ENCODE measurements around the gene TNK2.
A peak's percentile ranks its signal among the peaks of the same experiment; 100 is the strongest.
"Not testable (repeated sequence)": the region's sequence is repeated elsewhere in the genome, so short reads cannot be mapped to it uniquely, and the experiment has no call there.

The TNK2 gene

DNA sequence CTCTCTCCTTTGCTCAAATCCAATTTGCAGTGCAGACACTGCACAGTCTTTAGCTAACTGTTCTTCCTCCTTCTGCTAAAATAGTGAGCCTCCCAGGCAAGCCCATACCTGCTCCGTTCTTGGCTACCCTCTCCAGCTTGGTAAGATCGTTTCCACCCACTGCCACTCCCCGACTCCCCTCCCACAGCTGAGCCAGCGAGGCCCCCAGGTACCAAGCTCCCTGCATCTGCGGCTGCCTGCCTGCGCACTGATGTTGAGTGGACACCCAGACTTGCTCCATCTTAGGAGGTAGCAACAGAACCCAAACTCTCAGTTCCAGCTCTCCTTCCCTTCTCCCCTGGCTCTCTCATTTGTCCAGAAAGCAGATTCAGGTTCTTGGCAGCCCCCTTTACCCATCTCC, 7.9 kb upstream of the TNK2 start:
- DNase-seq: no peak

DNA sequence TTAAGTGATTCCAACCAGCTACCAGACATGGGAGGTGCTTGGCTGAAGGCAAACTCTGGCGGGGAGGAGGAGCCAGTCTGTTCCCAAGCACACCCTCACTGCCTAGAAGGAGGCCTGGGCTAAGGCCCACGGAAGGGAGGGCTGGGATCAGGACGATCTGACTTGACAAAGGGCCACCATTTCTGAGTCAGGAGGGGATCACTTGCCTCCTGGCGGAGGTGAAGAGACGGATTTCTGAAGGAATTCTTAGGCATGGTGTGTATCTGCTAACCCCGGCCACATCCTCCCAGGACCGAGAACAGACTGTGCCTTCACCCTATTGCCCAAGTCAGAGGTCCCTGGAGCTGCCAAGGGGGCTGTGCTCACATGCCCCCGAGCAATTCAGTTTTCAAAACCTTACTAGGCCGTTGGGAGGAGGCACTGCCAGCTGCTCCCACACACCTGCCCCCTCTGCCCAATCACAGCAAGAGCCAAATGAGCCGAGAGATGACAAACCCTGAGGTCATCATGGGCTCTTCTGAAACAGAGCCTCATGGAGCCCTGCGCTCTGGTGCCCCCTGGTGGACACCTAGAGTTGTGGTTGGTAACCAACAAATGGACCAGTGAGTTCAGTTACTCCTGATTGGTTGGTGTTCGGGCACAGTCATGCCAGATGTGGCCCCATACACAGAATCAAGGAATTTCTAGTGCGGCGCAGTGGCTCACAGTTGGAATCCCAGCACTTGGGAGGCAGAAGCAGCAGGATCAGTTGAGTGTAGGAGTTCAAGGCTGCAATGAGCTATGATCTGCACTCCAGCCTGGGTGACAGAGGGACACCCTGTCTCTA, 6.5 kb upstream of the TNK2 start:
- no peak for DNase-seq

DNA sequence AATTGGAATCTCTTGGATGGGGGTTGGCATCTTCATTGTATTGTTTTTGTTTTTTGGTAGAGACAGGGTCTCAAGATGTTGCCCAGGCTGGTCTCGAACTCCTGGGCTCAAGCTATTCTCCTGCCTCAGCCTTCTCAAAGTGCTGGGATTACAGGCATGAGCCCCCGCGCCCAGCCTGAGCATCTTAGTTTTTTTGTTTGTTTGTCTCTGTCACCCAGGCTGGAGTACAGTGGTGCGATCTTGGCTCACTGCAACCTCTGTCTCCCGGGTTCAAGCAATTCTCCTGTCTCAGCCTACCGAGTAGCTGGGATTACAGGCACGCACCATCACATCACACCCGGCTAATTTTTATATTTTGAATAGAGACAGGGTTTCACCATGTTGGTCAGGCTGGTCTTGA, 5.8 kb upstream of the TNK2 start:
- not testable (repeated sequence) for DNase-seq

DNA sequence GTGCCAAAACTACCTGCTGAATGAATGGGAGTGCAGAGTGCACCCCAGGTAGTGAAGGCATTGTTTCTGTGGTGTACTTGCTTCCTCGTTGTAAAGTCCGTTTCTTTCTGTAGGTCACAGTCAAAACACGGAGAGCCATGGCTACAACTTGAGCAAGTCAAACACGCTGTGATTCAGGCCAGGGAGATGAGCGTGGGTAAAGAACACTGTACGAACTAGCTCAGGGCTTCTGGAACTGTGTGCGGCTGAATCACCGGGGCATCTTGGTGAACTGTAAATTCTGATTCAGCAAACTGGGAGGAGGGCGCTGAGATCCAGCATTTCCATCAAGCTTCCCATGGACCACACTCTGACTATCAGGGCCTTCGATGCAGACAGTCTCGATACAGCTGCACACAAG, 5.0 kb upstream of the TNK2 start:
- DNase-seq: no peak

DNA sequence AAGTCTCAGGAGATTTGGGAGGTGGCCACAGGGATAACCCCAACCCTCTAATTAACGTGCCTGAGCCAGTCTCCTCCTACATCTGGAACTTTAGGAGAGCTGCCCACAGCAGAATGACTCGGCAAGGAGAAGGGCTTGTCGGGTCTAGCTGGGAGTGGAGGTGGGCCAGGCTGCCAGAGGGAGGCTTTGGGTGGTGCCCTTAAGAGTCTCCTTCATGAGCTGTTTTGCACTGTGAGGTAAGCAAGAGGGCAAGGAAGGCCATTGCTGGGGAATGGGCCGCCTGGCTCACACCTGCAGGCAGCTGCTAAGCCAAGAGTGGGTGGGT, 3.6 kb upstream of the TNK2 start:
- DNase-seq: no peak

DNA sequence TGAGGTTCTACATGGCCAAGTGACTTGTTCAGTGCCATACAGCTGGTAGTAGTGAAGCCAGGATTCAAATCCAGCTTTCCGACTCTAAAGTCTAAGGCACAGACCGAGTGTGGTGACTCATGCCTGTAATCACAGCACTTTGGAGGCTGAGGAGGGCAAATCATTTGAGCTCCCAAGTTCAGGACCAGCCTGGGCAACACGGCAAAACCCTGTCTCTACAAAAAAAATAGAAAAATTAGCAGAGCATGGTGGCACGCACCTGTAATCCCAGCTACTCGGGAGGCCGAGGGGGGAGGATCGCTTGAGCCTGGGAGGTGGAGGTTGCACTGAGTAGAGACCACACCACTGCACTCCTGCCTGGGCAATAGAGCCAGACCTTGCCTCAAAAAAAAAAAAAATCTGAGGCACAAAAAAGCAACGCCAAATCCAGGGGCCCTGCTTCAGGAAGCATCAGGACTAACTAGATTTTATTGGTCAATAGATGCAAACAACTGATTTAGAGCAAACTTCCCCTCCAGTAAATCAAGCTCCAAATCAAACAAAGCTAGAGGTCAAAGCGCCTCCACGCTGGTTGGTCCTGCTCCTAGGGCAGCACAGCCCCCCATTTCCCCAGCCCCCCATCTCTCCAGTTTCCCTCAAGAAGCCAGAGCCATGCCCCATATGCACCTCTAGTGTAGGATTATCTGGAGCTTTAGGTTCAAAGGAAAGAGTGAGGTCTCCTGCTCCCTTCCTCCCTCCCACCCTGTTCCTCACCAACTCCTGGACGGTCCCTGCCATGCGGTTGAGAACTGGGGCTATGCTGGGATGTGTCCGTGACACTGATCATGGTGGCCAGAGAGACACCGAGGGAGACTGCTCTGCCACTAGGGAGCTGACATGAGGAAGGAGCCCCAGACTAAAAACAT, 2.9 kb upstream of the TNK2 start:
- no peak for DNase-seq

DNA sequence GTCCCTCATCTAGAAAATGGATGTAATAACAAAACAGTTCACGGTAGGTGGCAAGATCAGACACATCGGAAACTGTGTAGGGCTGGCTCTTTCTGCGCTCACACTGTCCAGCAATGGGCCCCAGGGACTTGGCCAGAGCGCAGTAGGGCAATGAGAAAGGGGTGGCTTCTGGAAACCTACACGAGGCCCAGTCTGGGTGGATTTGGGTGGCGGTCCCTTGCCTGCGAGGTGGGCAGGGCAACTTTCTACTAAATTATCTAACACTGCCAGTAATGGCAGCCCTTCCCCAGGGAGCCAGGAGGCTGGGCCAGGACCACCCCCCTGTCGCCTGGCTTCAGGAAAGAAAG, 2.1 kb upstream of the TNK2 start:
- no peak for DNase-seq

DNA sequence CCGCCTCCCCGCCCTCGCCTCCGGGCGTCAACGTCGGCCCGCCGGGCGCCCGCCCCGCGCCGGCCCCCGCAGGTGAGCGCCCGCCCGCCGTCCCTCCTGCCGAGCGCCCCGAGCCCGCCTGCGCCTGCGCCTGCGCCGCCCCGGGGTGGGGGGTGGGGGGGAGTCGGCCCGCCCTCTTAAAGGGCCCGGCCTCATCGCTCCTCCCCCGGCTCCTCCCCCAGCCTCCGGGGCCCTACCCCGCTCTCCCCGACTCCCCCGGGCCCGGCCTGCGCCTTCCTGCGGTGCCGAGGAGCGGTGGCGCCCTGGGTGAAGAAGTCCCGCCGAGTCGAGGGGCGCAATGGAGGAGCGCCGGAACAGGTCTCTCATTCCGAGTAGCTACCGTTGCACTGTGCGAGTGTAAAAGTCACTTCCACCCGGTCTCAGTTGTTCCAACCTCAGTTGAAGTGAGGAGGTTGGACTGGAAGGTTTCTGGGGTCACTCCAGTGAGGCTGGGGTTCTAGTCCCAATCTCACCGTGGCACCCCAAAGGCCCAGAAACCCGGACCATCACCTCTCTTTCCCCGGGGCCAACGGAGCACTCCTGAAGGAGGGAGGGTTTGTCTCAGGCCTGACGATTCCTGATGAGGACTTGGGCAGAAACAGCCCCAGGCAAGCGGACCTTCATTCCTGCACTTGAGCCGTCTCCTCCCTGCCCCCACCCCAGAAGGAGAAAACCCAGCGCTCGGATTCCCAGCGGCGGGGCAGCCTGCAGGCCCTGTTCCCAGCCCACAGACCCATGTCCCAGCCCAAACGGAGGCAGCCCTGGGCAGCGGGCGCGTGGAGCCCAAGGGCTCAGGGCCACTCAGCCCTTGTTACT, 1.5 kb upstream of the TNK2 start:
- DNase-seq: peak; percentile 68

DNA sequence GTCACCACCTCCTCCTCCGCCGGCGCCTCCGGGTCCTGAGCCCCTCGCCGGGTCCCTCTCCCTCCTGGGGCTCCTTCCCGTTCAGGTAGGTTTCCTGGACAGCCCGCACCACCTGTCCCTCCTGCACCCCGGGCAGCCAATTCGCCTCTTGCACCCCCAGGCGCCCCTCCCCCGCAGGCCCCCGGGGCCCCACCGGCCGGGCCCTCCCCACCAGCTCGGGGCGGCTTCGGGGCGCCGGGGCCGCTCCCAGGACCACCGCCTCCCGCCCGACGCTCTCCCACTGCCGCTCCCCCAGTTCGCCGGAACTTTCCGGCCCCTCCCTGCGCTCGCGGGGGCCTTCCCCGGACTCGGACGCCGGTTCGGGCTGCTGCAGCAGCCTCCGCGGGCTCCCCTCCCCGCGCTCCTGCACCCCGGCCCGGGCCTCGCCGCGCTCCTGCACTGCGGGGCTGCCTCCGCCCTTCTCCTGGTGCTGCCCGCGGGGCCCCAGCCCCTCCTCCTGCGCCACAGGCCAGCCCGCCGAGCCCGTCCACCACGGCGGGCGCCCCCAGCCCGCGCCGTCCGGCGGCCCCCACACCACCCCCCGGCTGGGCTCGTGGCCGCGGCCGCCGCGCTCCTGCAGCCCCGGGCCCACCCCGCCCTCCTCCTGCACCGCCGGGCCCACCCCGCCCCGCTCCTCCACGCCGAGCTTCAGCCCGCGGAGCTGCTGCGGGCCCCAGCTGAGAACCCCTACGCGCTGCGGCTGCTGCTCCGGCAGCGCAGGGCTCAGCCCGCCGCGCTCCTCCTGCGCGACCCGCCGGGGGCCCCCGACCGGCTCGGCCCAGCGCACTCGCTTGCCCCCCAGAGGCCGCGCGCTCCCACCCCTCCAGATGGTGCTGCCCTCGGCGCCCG, 587 bp upstream of the TNK2 start:
- no peak for DNase-seq

DNA sequence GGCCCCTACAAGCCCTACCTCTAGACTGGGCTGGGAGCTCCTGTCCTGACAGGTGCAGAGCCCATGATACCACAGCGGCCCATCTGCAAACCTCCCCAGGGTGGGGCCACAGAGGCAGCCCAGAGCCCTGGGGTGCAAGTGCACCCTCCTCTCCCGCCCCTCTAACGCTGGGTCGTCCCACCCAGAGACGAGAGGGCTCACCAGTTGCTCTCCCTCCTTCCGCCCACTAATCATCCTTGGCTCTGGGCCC, 742 bp downstream of the TNK2 start:
- no peak for DNase-seq

DNA sequence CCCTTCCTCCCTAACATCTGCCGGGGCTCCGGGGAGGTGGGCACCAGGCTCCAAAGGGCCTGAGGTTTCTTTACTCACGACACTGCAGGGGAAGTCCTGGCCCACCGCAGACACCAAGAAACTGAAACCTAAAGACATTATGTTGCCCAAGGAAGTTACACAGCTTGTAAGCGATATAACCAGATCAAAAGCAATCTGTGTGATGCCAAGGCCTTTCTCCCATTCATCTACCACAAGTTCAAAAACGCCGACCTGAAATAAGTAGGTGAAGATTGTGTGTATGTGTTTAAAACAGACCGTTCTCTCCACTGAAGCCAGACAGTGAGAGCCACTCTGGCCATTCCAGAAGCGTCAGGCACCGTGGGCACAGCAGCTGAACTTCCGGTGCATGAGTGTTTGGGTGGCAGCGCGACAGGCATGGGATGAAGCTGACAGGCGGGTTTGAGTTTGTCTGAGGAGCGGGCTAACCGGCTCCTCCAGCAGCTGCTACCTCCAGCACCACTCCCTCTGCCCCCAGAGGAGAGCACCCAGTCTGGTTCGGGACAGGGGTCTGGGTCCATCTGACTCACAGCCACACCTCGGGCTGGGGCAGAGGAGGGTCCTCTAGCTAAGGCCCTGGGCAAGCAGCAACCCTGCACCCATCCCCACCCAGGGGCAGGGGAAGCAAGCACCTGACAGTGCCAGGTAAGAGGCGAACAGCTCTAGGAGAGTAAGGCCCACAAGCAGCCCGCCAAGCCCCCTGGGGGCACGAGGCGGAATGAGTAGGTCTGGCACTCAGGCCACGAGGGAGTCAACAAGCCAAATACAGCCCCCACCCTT, 1.3 kb downstream of the TNK2 start:
- no peak for DNase-seq

DNA sequence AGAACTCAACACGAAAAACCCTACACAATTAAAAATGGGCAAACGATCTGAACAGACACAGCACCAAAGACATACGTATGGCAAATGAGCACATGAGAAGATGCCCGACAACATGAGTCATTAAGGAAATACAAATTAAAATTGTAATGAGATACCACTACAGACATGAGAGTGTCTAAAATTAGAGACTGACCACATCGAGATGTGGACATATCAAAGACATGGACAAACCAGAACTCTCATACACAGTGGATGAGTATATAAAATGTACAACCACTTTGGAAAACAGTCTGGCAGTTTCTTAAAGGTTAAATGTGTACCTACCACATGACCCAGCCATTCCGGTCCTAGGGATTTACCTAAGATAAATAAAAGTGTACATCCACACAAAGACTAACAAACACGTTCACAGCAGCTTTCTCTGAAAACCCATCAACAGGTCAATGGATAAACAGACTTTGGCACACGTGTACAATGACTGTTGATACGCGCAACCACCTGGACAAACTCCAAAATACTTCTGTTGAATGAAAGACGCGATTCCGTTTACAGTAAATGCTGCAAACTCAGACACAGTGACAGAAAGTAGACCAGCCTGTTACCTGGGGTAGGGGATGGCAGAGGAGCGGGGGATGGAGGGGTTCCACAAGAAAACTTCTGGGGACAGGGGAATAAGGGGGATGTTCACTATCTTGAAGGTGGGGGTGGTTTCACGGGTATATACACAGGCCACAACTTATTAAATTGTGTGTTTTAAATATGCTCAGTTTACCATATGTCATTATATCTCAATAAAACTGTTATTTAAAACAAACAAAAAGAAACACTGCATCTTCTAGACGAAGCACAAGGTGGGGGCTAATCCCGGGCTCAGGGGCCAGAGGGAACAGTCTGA, 2.1 kb downstream of the TNK2 start:
- DNase-seq: no peak

DNA sequence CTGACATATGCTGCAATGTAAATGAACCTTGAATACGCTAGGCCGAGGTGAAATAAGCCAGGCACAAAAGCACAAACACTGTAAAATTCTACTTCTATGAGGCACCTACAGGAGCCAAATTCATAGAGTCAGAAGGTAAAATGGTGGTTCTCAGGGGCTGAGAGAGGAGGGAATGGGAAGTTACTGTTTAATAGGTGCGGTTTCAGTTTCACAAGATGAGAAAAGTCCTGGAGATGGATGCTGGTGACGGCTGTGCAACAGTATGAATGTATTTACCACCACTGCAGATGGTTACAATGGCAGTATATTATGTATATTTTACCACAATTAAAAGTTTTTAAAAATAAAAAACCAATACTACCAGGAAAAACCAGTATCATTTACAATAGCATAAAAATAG, 4.0 kb downstream of the TNK2 start:
- DNase-seq: no peak

DNA sequence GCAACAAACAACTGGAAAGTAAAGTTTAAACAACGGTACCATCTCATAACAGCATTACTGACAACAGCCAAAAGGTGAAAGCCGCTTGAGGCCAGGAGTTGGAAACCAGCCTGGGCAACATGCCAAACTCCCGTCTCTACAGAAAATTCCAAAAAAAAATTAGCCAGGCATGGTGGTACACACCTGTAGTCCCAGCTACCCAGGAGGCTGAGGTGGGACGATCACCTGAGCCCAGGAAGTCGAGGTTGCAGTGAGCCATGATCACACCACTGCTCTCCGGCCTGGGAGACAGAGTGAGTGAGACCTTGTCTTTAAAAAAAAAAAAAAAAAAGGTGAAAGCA, 4.4 kb downstream of the TNK2 start:
- DNase-seq: no peak

DNA sequence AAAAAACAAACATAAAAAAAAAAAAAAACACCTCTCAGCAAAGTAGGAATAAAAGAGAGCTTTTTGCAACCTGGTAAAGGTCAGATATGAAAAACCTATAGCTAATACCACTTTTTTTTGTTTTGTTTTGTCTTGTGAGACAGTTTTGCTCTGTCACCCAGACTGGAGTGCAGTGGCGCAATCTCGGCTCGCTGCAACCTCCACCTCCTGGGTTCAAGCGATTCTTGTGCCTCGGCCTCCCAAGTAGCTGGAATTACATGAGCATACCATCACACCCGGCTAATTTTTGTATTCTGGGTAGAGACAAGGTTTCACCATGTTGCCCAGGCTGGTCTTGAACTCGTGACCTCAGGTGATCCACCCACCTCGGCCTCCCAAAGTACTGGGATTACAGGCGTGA, 5.7 kb downstream of the TNK2 start:
- not testable (repeated sequence) for DNase-seq

DNA sequence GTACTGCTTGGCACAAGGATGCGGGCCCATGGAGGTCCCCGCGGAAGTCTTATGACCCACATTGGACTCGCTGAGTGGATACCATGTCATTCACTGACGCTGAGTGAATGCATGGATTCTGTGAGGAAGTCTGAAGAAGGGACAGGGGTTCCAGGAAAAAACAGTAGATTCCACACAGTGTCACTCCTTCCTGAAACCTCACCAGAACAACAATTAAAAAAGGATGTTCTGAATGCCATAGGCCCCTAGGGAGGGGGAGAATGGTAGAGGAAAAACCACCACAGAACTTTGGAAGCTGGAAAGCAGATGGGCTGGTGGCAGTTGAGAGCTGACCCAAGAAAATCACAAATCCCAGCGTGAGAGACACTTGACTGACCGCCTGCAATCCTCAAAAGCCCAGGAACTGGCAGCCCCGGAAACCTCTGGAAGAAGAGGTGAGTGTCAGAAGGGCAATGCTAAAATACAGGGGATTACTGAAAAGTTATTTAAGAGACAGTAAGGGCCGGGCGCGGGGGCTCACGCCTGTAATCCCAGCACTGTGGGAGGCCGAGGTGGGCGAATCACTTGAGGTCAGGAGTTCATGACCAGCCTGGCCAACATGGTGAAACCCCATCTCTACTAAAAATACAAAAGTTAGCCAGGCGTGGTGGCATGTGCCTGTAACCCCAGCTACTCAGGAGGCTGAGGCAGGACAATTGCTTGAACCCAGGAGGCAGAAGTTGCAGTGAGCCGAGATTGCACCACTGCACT, 6.3 kb downstream of the TNK2 start:
- DNase-seq: not testable (repeated sequence)

DNA sequence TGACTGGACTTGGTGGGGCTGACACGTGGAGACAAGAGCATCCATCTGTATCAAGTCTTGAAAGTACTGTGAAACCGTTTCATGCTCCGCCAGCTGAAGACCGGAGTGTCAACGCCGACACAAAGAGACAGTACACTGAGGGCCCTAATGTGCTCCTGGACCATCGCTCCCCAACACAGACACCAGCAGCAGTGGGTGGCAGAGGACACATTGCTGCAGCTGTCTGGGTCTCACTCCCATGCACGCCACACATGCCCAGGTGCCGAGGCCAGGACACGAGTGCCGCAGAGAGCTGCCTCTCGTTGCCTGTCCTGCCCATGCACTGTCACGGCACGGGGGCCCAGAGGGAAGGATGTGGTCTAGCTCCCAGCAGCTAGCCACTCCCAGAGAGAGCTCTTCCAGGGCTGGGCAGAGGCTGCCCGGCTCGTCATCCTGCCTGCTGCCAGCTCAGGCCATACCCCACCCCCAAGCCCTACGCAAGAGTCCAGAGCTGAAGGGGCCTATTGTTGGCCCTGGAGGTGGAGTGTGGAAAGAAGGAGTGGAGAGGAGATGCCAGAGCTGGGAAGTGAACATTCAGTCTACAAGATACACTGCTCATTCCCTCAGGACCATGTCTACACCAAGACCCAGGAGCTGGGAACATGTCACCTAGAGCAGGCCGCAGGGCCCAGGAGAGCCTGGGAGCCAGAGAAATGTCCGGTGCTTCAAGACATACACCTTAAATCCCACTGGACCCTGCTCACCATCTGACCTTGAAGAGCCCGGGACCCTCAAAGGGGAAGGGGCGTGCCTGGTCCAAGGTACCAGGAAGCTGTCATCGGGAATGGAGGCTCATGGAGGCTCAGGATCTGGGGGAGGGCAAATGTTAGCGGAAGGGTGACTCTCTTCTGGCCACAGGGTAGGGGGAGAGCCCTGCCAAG, 7.7 kb downstream of the TNK2 start:
- peak; percentile 86 for DNase-seq

DNA sequence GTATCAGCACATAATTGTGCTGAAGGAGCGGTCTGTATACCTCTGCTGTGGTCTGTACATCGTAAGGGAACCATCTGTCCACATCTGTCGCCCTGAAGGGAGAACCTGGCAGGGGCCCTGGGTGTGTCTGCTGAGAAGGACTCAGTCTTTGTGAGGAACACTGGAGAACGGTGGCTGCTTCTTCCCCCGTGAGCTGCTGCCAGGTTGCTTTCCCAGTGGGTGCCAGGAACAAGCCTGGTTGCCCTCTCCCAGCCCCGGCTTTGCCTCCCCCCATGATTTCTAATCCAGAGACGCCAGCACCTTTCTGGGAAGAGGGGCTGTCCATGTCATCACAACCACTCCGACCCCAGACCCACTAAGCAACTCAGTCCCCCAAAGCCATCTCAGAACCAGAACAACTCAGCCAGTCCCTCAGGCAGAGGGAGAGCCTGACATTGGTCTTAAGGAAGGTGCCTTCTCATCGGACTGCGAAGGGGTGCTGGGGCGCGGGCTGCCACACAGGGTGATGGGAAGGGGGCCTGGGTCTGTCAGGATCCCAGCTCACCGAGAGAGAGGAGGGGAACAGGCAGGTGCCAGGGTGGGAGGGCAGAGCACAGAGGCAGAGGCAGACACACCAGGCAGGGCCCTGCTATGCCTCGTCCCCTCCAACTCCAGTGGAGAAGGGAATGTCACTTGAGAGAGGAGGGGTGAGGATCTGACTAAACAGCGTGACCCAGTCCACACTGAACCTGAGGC, 8.5 kb downstream of the TNK2 start:
- no peak for DNase-seq
